Fibroblast of skin of right quadriceps (primary cell): Measurements from ENCODE around the gene MRGPRD.

Experiments
- DNase-seq: peaks from one replicate; pipeline ENCODE4 v3.0.0-alpha.2; 2013

MRGPRD gene

GRCh38 chr11:68942095-68942620, 38.6 kb downstream of the MRGPRD start:
- no peak for DNase-seq

- no peak for DNase-seq
Measured at GRCh38 chr11:68941324-68942094, 39.3 kb downstream of the MRGPRD start.

GRCh38 chr11:68940651-68941323, 40.0 kb downstream of the MRGPRD start:
- no peak for DNase-seq

DNA sequence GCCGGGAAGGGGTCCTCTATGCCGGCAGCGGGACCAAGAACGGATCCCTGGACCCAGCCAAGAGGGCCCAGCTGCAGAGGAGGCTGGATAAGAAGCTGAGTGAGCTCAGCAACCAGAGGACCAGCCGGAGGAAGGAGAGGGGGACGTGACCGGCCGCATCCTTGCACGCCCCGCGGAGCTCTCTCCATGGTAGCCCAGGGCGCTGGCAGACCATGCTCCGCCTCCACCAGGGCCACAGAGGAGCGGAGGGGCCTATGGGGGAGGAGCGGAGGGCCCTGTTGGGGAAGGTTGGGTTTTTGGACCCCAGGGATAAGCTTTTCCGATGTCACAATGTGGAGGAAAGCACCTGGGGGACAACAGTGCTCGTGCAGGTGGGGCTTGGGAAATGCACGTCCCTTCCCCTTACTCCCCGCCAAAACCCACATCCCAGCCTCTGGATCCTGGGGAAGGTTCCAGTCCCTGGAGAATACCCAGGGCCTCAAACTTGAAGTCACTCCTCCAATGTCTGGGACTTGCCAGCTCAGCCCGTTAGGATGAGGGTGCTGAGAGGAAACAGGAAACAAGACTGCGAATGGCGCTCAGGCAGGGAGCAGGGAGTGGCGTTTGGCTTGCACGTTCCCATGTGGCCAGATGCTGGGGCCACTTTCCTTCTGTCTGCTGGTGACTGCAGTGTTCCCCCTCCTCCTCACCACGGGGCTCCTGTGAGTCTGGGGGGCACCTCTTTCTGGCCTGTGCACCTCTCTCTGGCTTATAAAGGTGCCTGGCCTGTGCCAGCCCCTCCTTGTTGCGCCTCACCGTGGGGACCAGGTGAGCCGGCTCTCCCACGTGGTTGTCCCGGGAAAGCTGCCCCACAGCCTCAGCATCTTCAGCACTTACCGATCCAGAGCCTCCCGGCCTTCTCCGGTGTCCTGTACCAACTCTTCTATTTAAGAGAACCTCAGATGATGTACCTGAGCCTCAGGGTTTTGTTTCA, 40.9 kb downstream of the MRGPRD start:
- no peak for DNase-seq

DNA sequence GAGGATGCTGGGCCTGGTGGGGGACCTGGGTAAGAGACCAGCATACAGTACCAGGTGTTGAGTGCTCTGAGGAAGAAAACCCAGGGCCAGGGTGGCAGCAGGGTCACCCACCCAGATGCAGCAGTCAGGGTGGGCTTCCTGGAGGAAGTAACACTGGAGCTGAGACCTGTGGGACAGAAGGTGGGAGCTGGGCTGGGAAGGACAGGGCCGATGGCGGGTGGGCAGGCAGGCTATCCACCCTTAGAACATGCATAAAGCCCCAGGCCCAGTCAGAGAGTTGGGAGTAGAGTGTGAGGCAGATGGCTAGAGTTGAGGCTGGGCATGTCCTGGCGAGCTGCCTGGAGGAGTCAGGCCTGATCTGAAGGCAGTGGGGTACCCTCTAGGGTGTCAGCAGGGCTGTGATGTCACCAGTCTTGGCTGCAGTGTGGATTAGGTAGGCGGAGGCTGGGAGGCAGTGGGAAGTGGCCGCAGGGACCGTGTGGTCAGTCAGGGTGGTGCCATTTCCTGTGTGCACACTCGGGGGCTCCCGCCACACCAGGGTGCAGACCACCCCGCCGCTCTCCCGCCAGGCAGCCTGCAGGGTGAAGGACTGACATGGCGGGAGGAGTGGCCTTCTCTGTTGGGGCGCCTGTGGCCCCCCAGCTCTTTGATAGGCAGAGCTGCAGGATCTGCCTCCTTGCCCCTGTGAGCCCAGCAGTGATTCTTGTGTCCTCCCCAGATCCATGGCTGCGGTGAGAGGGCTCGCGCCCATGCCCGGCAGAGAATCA, 41.8 kb downstream of the MRGPRD start:
- no peak for DNase-seq

DNA sequence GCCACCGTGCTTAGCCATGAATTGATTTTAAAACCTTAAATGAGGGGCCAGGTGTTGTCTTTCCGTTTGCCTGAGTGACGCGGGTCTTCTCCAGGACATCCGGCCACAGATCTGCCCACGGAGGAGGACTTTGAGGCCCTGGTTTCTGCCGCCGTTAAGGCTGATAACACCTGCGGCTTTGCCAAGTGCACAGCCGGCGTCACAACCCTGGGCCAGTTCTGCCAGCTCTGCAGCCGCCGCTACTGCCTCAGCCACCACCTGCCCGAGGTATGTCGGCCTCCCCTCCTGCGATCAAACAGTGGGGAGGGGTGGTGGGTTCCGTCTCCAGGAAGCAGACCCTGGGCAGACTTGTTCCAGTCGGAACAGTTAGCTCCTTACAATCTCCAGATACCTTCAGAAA, 42.7 kb downstream of the MRGPRD start:
- DNase-seq, result no peak

DNA sequence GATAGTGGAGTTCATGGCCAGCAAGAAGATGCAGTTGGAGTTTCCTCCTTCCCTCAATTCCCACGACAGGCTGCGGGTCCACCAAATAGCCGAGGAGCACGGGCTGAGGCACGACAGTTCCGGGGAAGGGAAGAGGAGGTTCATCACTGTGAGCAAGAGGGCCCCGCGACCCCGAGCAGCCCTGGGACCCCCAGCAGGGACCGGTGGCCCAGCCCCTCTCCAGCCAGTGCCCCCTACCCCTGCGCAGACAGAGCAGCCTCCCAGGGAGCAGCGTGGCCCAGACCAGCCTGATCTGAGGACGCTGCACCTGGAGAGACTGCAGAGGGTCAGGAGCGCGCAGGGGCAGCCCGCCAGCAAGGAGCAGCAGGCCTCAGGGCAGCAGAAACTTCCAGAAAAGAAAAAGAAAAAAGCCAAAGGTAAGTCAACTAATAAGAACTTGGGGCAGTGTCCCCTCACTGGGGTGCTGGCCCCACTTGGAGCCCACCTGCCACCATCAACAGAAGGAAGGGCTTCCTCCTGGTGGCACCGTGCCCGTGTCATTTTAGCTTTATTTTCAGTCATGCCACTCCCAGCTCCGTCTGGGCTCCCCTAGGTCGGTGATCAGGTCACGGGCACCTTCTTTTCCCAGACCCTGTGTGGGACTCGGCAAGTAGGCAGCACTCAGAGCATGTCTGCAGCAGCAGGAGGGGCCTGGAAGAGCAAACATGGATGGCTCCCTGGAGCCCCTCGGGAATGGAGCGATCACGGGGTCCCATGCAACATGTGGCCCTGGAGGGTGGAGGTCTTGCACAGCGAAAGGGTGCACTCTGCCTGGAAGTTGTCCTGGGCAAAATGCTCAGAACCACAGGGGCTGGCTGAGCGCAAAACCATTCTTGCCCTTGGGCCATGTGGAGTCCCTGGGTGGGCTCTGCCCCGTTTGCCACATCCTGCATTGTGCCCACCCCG, 43.8 kb downstream of the MRGPRD start:
- DNase-seq, result no peak

- DNase-seq, result no peak
Measured at GRCh38 chr11:68936358-68936636, 44.5 kb downstream of the MRGPRD start.

- DNase-seq, result no peak
Measured at GRCh38 chr11:68935516-68936357, 45.0 kb downstream of the MRGPRD start.

GRCh38 chr11:68935066-68935465, 45.7 kb downstream of the MRGPRD start:
- DNase-seq, result no peak

DNA sequence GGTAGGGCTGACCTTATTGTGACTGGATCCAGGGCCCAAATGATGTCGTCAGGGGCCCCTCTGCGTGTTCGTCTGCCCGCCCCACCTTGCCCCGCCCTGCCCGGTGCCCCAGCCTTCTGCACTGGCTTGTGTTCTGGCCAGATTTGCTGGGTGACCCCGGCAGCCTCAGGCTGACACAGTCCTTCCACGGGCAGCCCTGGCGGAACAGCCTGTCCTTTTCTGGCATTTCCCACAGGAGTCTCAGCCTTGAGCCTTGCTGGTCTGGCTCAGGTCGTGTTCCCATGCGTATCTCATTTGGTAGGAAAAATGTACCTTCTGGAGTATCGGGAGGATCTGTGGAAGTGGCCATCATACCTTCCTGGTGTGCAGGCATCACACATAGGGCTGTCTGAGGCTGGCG, 46.1 kb downstream of the MRGPRD start:
- no peak for DNase-seq

GRCh38 chr11:68934321-68934645, 46.5 kb downstream of the MRGPRD start:
- DNase-seq, result no peak

GRCh38 chr11:68933605-68934320, 47.0 kb downstream of the MRGPRD start:
- no peak for DNase-seq

DNA sequence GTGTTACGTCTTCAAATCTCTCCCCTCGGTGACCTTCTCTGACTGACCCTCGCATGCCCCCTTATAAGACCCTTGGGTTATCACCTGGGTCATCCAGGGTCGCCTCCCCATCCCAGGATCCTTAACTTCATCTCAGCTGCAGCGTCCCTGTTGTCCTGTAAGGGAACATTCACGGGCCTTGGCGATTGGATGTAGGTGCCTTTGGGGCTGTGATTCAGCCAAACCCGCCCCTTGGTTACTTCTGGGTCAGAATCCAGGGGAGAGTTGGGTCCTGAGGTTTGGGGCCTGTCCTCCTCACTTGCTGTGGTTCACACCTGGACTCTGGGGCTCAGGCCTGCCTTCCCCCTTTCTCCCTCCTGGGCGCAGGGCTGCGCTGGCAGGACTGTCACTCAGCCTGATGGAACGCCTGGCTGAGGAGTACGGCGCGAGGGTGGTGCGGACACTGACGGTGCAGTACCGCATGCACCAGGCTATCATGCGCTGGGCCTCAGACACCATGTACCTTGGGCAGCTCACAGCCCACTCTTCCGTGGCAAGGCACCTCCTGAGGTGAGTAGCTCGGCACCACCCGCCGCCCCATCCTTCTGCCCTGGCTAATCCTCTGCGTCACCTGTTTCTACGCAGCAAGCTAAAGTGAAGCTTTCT, 47.7 kb downstream of the MRGPRD start:
- no peak for DNase-seq

- no peak for DNase-seq
Measured at GRCh38 chr11:68932358-68932757, 48.4 kb downstream of the MRGPRD start.

DNA sequence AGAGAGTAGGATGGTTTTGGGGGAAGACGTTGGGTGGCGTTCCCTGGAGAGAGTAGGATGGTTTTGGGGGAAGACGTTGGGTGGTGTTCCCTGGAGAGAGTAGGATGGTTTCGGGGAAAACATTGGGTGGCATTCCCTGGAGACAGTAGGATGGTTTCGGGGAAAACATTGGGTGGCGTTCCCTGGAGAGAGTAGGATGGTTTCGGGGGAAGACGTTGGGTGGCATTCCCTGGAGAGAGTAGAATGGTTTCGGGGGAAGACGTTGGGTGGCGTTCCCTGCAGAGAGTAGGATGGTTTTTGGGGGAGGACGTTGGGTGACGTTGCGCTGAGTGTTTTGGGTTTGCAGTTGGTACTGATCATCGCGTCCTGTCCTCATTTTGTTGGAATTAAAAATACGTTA, 48.9 kb downstream of the MRGPRD start:
- no peak for DNase-seq

- DNase-seq, result no peak
Measured at GRCh38 chr11:68930991-68931855, 49.6 kb downstream of the MRGPRD start.
